ENCODE measurements around the gene MACF1. TPM values are rescaled to one million over a fixed set of nuclear protein-coding genes. Genes with fewer than 3 reads are reported as not detected.
A peak's percentile ranks its signal among the peaks of the same experiment; 100 is the strongest.

Gene MACF1
- total and polyA plus RNA-seq, 8 donors: 49.8 to 161 (median 89.1) TPM

GRCh38 chr1:39238476-39238875, 34.0 kb downstream of the MACF1 start:
- Histone ChIP-seq H3K27ac (no peak overlapping the region), H3K4me3 (no peak overlapping the region), H3K27me3 (no peaks in the 10 kb centered on the region), H3K9me3 (no peaks in the 10 kb centered on the region), H3K4me1 (no peaks in the 10 kb centered on the region), H3K36me3 (no peaks in the 10 kb centered on the region)
- TF ChIP-seq CTCF (IDR thresholded peaks at IDR 0.05): no peak
- no peak for DNase-seq
- no peak for FAIRE-seq
- intact Hi-C loops (cut with DNase I): no loop called here
- peak in 1 of 4 donors; percentile 19 for ATAC-seq
- WGBS, 2 donors: 56 to 57% methylated on average over 1 of the region's 1 CpG

- Histone ChIP-seq H3K9me3 (no peaks in the 10 kb centered on the region), H3K27ac (no peak overlapping the region)
- WGBS, 2 donors: 94 to 97% methylated on average over 3 of the region's 3 CpGs
Measured at GRCh38 chr1:39239968-39240367, 35.5 kb downstream of the MACF1 start.

GRCh38 chr1:39243302-39243701, 38.8 kb downstream of the MACF1 start:
- Histone ChIP-seq H3K27ac (no peak overlapping the region), H3K4me1 (no peaks in the 10 kb centered on the region), H3K36me3 (no peaks in the 10 kb centered on the region), H3K4me3 (no peak overlapping the region), H3K27me3 (no peaks in the 10 kb centered on the region), H3K9me3 (no peaks in the 10 kb centered on the region)
- WGBS, 2 donors: 84 to 93% methylated on average over 2 of the region's 2 CpGs
- intact Hi-C loops (cut with DNase I): no loop called here
- ATAC-seq (no peak), DNase-seq (no peak), FAIRE-seq (no peak)
- TF ChIP-seq CTCF (IDR thresholded peaks at IDR 0.05): no peak

More at GRCh38 chr1:39239968-39240367, 35.5 kb downstream of the MACF1 start:
- intact Hi-C loops (cut with DNase I): no loop called here
- Histone ChIP-seq H3K4me3 (no peak overlapping the region), H3K36me3 (no peaks in the 10 kb centered on the region), H3K4me1 (no peaks in the 10 kb centered on the region), H3K27me3 (no peaks in the 10 kb centered on the region)
- FAIRE-seq: no peak
- no peak for TF ChIP-seq CTCF (IDR thresholded peaks at IDR 0.05)
- no peak for ATAC-seq
- no peak for DNase-seq

- peak in 1 of 4 donors; percentile 17 for ATAC-seq
- 93 to 98% methylated on average over 2 of the region's 2 CpGs for WGBS, 2 donors
- Histone ChIP-seq H3K9me3 (no peaks in the 10 kb centered on the region), H3K27me3 (no peaks in the 10 kb centered on the region), H3K36me3 (peaks cover 0 to 13% (median 3%) of the 10 kb centered on the region in 3 donors), H3K4me3 (no peak overlapping the region), H3K27ac (no peak overlapping the region), H3K4me1 (peaks cover 0 to 13% (median 7%) of the 10 kb centered on the region in 3 donors)
- no peak for DNase-seq
- TF ChIP-seq CTCF (IDR thresholded peaks at IDR 0.05): no peak
- intact Hi-C loops (cut with DNase I): loop anchor here in 1 of 3 donors (10.0 kb wide), 1 partner anchor 56 kb away; no protein-coding TSS in a partner anchor
- FAIRE-seq: no peak
Measured at GRCh38 chr1:39250460-39251240, 46.2 kb downstream of the MACF1 start.

GRCh38 chr1:39255222-39255621, 50.7 kb downstream of the MACF1 start:
- 50 to 59% methylated on average over 1 of the region's 1 CpG for WGBS, 2 donors
- DNase-seq: no peak
- H3K27ac ChIP-seq: no peak overlapping the region

More at GRCh38 chr1:39255222-39255621, 50.7 kb downstream of the MACF1 start:
- intact Hi-C loops (cut with DNase I): loop anchor here (5.0 to 10.0 kb wide), 3 partner anchors 60 to 158 kb away; no protein-coding TSS in a partner anchor
- H3K27me3 ChIP-seq: no peaks in the 10 kb centered on the region
- no peaks in the 10 kb centered on the region for H3K9me3 ChIP-seq
- ATAC-seq (no peak), FAIRE-seq (no peak)
- no peak overlapping the region for H3K4me3 ChIP-seq
- peaks cover 0 to 4% (median 0%) of the 10 kb centered on the region in 3 donors for H3K4me1 ChIP-seq
- no peak for TF ChIP-seq CTCF (IDR thresholded peaks at IDR 0.05)
- H3K36me3 ChIP-seq: peaks cover 0 to 16% (median 3%) of the 10 kb centered on the region in 3 donors

Data from pancreas (tissue), 10 donors.